ENCODE data around the gene ATP10A. TPM values are rescaled to one million over a fixed set of nuclear protein-coding genes. Genes with fewer than 3 reads are reported as not detected.

Gene ATP10A
- total and polyA plus RNA-seq, 5 donors from 2014 or later = 2.8 to 16.1 (median 5.5) TPM

GRCh38 chr15:25671132-25671531 is 192.0 kb downstream of the ATP10A start:
- Mint-ChIP-seq H3K36me3 (no peaks in the 10 kb centered on the region), H3K9me3 (peaks cover 0 to 3% (median 0%) of the 10 kb centered on the region in 7 donors), H3K4me3 (no peak overlapping the region), H3K4me1 (peaks cover 0 to 6% (median 0%) of the 10 kb centered on the region in 4 donors), H3K27me3 (no peaks in the 10 kb centered on the region), H3K27ac (no peak overlapping the region)
- Histone ChIP-seq H3K4me3 (ENCODE audit: low read depth, low read length) (no peak overlapping the region), H3K27ac (ENCODE audit: insufficient read depth, low read length, poor library complexity, severe bottlenecking) (no peak overlapping the region), H3K4me1 (ENCODE audit: control insufficient read depth, insufficient read depth, low read length, poor library complexity, severe bottlenecking) (no peaks in the 10 kb centered on the region), H3K36me3 (ENCODE audit: control insufficient read depth, insufficient read depth, low read length) (no peaks in the 10 kb centered on the region), H3K9me3 (ENCODE audit: control insufficient read depth in 2 of 2, low read length in 2 of 2) (no peaks in the 10 kb centered on the region), H3K27me3 (ENCODE audit: control insufficient read depth, insufficient read depth, low read length) (peaks cover 4% of the 10 kb centered on the region)
- ATAC-seq (ENCODE audit: low read depth in 2 of 2) (no peak), DNase-seq (no peak)

DNA sequence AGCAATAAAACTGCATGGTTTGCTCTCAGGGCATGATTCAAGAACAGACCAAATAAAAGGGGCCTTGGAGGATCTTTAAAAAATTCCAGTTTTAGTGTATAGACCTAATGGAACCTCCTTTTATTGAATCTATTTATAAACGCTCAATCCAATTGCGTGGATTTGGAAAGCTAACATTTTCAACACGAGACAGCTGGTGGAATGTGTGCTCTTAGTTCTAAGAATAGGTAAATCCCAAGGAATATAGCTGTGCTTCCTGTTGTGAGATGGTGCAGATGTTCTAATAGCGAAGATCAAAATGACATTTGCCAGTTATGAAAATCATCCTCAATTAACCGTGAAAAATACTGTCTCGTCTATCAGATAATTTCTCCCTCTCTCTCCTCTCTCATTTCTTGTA is 192.5 kb downstream of the ATP10A start:
- Mint-ChIP-seq H3K27ac (peak overlapping the region in 1 of 3 donors; percentile 10), H3K27me3 (peaks cover 4% of the 10 kb centered on the region), H3K4me1 (peaks cover 0 to 6% (median 0%) of the 10 kb centered on the region in 4 donors), H3K36me3 (no peaks in the 10 kb centered on the region), H3K9me3 (peaks cover 0 to 4% (median 0%) of the 10 kb centered on the region in 7 donors), H3K4me3 (no peak overlapping the region)
- H3K27ac ChIP-seq (ENCODE audit: insufficient read depth, low read length, poor library complexity, severe bottlenecking) = no peak overlapping the region
- DNase-seq (no peak), ATAC-seq (ENCODE audit: low read depth in 2 of 2) (no peak)
- H3K27me3 ChIP-seq (ENCODE audit: control insufficient read depth, insufficient read depth, low read length) = peaks cover 4% of the 10 kb centered on the region
- H3K36me3 ChIP-seq (ENCODE audit: control insufficient read depth, insufficient read depth, low read length) = no peaks in the 10 kb centered on the region
- H3K4me3 ChIP-seq (ENCODE audit: low read depth, low read length) = no peak overlapping the region
- H3K4me1 ChIP-seq (ENCODE audit: control insufficient read depth, insufficient read depth, low read length, poor library complexity, severe bottlenecking) = no peaks in the 10 kb centered on the region
- H3K9me3 ChIP-seq (ENCODE audit: control insufficient read depth in 2 of 2, low read length in 2 of 2) = no peaks in the 10 kb centered on the region

- Histone ChIP-seq H3K9me3 (ENCODE audit: control insufficient read depth in 2 of 2, low read length in 2 of 2) (no peaks in the 10 kb centered on the region), H3K27me3 (ENCODE audit: control insufficient read depth, insufficient read depth, low read length) (peaks cover 4% of the 10 kb centered on the region), H3K4me1 (ENCODE audit: control insufficient read depth, insufficient read depth, low read length, poor library complexity, severe bottlenecking) (no peaks in the 10 kb centered on the region), H3K4me3 (ENCODE audit: low read depth, low read length) (no peak overlapping the region), H3K27ac (ENCODE audit: insufficient read depth, low read length, poor library complexity, severe bottlenecking) (no peak overlapping the region), H3K36me3 (ENCODE audit: control insufficient read depth, insufficient read depth, low read length) (no peaks in the 10 kb centered on the region)
- Mint-ChIP-seq H3K27ac (peak overlapping the region in 1 of 3 donors; percentile 10), H3K36me3 (no peaks in the 10 kb centered on the region), H3K27me3 (peaks cover 4% of the 10 kb centered on the region), H3K9me3 (peaks cover 0 to 4% (median 0%) of the 10 kb centered on the region in 7 donors), H3K4me1 (peaks cover 0 to 6% (median 0%) of the 10 kb centered on the region in 4 donors), H3K4me3 (no peak overlapping the region)
- DNase-seq (no peak), ATAC-seq (ENCODE audit: low read depth in 2 of 2) (no peak)
Observed at GRCh38 chr15:25670025-25670554, 193.0 kb downstream of the ATP10A start.

- H3K4me1 ChIP-seq (ENCODE audit: control insufficient read depth, insufficient read depth, low read length, poor library complexity, severe bottlenecking) = no peaks in the 10 kb centered on the region
- peaks cover 0 to 4% (median 1%) of the 10 kb centered on the region in 7 donors for H3K9me3 Mint-ChIP-seq
- H3K27ac Mint-ChIP-seq = no peak overlapping the region
- H3K36me3 Mint-ChIP-seq = no peaks in the 10 kb centered on the region
- H3K4me3 Mint-ChIP-seq = no peak overlapping the region
- no peaks in the 10 kb centered on the region for H3K9me3 ChIP-seq (ENCODE audit: control insufficient read depth in 2 of 2, low read length in 2 of 2)
- no peak overlapping the region for H3K4me3 ChIP-seq (ENCODE audit: low read depth, low read length)
- peaks cover 4% of the 10 kb centered on the region for H3K27me3 ChIP-seq (ENCODE audit: control insufficient read depth, insufficient read depth, low read length)
- peaks cover 4% of the 10 kb centered on the region for H3K27me3 Mint-ChIP-seq
- no peaks in the 10 kb centered on the region for H3K36me3 ChIP-seq (ENCODE audit: control insufficient read depth, insufficient read depth, low read length)
- no peak for DNase-seq
- peaks cover 0 to 6% (median 0%) of the 10 kb centered on the region in 4 donors for H3K4me1 Mint-ChIP-seq
- no peak overlapping the region for H3K27ac ChIP-seq (ENCODE audit: insufficient read depth, low read length, poor library complexity, severe bottlenecking)
- ATAC-seq (ENCODE audit: low read depth in 2 of 2) = no peak
Observed at GRCh38 chr15:25668901-25669300, 194.2 kb downstream of the ATP10A start.

DNA sequence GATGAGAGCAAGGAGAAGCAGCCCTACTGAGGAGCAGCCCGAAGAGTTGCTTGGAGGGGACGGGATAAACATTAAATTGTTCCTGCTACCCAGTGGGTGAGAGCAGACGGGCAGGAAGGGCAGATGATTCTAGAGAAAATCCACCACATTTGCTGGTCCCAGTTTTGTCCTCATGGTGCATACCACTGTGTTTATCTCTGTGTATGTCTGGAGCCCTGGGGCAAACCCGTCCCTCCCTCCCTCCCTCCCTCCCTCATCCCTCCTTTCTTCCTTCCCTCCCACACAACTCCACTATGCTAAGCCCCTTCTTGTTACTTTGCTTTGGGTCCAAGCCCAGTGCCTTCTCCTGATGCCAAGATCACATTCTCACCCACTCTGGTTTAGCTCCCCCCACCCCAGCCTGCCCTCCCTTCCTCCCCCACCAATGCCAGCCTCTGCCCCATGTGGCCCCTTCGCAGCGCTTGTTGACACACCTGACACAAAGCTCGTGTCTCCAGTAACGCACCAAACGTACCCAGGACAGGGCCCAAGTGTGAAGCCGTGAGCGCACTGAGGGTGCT is 194.8 kb downstream of the ATP10A start:
- Histone ChIP-seq H3K4me1 (ENCODE audit: control insufficient read depth, insufficient read depth, low read length, poor library complexity, severe bottlenecking) (no peaks in the 10 kb centered on the region), H3K4me3 (ENCODE audit: low read depth, low read length) (no peak overlapping the region), H3K27ac (ENCODE audit: insufficient read depth, low read length, poor library complexity, severe bottlenecking) (no peak overlapping the region), H3K36me3 (ENCODE audit: control insufficient read depth, insufficient read depth, low read length) (no peaks in the 10 kb centered on the region), H3K27me3 (ENCODE audit: control insufficient read depth, insufficient read depth, low read length) (peaks cover 4% of the 10 kb centered on the region), H3K9me3 (ENCODE audit: control insufficient read depth in 2 of 2, low read length in 2 of 2) (no peaks in the 10 kb centered on the region)
- no peaks in the 10 kb centered on the region for H3K36me3 Mint-ChIP-seq
- peaks cover 0 to 4% (median 1%) of the 10 kb centered on the region in 7 donors for H3K9me3 Mint-ChIP-seq
- no peak overlapping the region for H3K27ac Mint-ChIP-seq
- peaks cover 4% of the 10 kb centered on the region for H3K27me3 Mint-ChIP-seq
- no peak for DNase-seq
- no peak overlapping the region for H3K4me3 Mint-ChIP-seq
- no peak for ATAC-seq (ENCODE audit: low read depth in 2 of 2)
- peaks cover 0 to 6% (median 0%) of the 10 kb centered on the region in 4 donors for H3K4me1 Mint-ChIP-seq

GRCh38 chr15:25667829-25668228 is 195.3 kb downstream of the ATP10A start:
- Mint-ChIP-seq H3K27me3 (peaks cover 4% of the 10 kb centered on the region), H3K27ac (no peak overlapping the region), H3K4me3 (no peak overlapping the region), H3K36me3 (no peaks in the 10 kb centered on the region), H3K9me3 (peaks cover 0 to 6% (median 1%) of the 10 kb centered on the region in 7 donors), H3K4me1 (peaks cover 0 to 6% (median 0%) of the 10 kb centered on the region in 4 donors)
- no peaks in the 10 kb centered on the region for H3K36me3 ChIP-seq (ENCODE audit: control insufficient read depth, insufficient read depth, low read length)
- H3K9me3 ChIP-seq (ENCODE audit: control insufficient read depth in 2 of 2, low read length in 2 of 2) = no peaks in the 10 kb centered on the region
- no peak overlapping the region for H3K27ac ChIP-seq (ENCODE audit: insufficient read depth, low read length, poor library complexity, severe bottlenecking)
- H3K4me3 ChIP-seq (ENCODE audit: low read depth, low read length) = no peak overlapping the region
- peaks cover 4% of the 10 kb centered on the region for H3K27me3 ChIP-seq (ENCODE audit: control insufficient read depth, insufficient read depth, low read length)
- ATAC-seq (ENCODE audit: low read depth in 2 of 2) = no peak
- H3K4me1 ChIP-seq (ENCODE audit: control insufficient read depth, insufficient read depth, low read length, poor library complexity, severe bottlenecking) = no peaks in the 10 kb centered on the region
- no peak for DNase-seq

GRCh38 chr15:25665913-25666312 is 197.2 kb downstream of the ATP10A start:
- Mint-ChIP-seq H3K27me3 (peaks cover 8% of the 10 kb centered on the region), H3K4me1 (peaks cover 0 to 6% (median 0%) of the 10 kb centered on the region in 4 donors), H3K4me3 (no peak overlapping the region), H3K36me3 (no peaks in the 10 kb centered on the region), H3K27ac (no peak overlapping the region), H3K9me3 (peaks cover 0 to 4% (median 0%) of the 10 kb centered on the region in 7 donors)
- Histone ChIP-seq H3K4me3 (ENCODE audit: low read depth, low read length) (no peak overlapping the region), H3K27ac (ENCODE audit: insufficient read depth, low read length, poor library complexity, severe bottlenecking) (no peak overlapping the region), H3K36me3 (ENCODE audit: control insufficient read depth, insufficient read depth, low read length) (no peaks in the 10 kb centered on the region), H3K4me1 (ENCODE audit: control insufficient read depth, insufficient read depth, low read length, poor library complexity, severe bottlenecking) (no peaks in the 10 kb centered on the region), H3K9me3 (ENCODE audit: control insufficient read depth in 2 of 2, low read length in 2 of 2) (no peaks in the 10 kb centered on the region), H3K27me3 (ENCODE audit: control insufficient read depth, insufficient read depth, low read length) (peaks cover 4% of the 10 kb centered on the region)
- no peak for ATAC-seq (ENCODE audit: low read depth in 2 of 2)
- DNase-seq = no peak

DNA sequence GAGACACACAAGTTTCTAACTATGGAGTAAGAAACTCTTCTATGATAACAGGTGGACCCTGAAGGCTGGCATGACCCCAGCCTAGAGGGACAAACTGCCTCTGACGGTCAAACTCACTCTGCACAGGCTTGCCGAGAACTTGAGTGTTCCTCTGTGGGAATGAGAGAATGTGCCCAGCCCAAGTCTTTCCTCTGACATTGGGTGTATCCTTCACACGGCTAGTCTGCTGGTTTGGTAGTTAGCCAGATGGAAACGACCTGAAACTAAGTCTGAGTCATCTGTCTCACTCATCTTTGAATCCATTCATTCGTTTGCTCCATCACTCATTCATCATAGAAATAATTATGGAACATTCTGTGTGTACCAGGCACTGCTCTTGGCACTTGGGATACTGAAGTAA is 198.4 kb downstream of the ATP10A start:
- Histone ChIP-seq H3K36me3 (ENCODE audit: control insufficient read depth, insufficient read depth, low read length) (no peaks in the 10 kb centered on the region), H3K27ac (ENCODE audit: insufficient read depth, low read length, poor library complexity, severe bottlenecking) (no peak overlapping the region), H3K4me3 (ENCODE audit: low read depth, low read length) (no peak overlapping the region), H3K4me1 (ENCODE audit: control insufficient read depth, insufficient read depth, low read length, poor library complexity, severe bottlenecking) (no peaks in the 10 kb centered on the region), H3K27me3 (ENCODE audit: control insufficient read depth, insufficient read depth, low read length) (peaks cover 1% of the 10 kb centered on the region), H3K9me3 (ENCODE audit: control insufficient read depth in 2 of 2, low read length in 2 of 2) (no peaks in the 10 kb centered on the region)
- Mint-ChIP-seq H3K4me3 (no peak overlapping the region), H3K9me3 (peaks cover 0 to 4% (median 0%) of the 10 kb centered on the region in 7 donors), H3K27ac (no peak overlapping the region), H3K27me3 (peaks cover 8% of the 10 kb centered on the region), H3K4me1 (peaks cover 0 to under 1% (median 0%) of the 10 kb centered on the region in 4 donors), H3K36me3 (no peaks in the 10 kb centered on the region)
- DNase-seq (no peak), ATAC-seq (ENCODE audit: low read depth in 2 of 2) (no peak)
